GM21528 (cell line): ENCODE results near the gene CACNA1E.

Source experiments
- ATAC-seq: cut with Tn5 transposase; IDR thresholded peaks from one replicate; pipeline ENCODE4 v1.9.1; 2021; ENCODE audit warnings: mild to moderate bottlenecking, moderate library complexity; ENCODE audit not compliant: unreplicated experiment, low FRiP score

CACNA1E gene

GRCh38 chr1:181746224-181746623 lies 262.9 kb downstream of the CACNA1E start:
- ATAC-seq: no peak

GRCh38 chr1:181748013-181748412 lies 264.7 kb downstream of the CACNA1E start:
- ATAC-seq: no peak

- ATAC-seq: no peak
These were observed 270.8 kb downstream of the CACNA1E start for GRCh38 chr1:181754103-181754502.

- ATAC-seq: no peak
These were observed 276.2 kb downstream of the CACNA1E start for GRCh38 chr1:181759481-181759880.

- no peak for ATAC-seq
These were observed 280.4 kb downstream of the CACNA1E start for GRCh38 chr1:181763736-181764135.

GRCh38 chr1:181765451-181766026 lies 282.2 kb downstream of the CACNA1E start:
- no peak for ATAC-seq

- no peak for ATAC-seq
These were observed 283.8 kb downstream of the CACNA1E start for GRCh38 chr1:181767001-181767708.

- ATAC-seq: no peak
These were observed 285.1 kb downstream of the CACNA1E start for GRCh38 chr1:181768211-181768929.

GRCh38 chr1:181768930-181769280 lies 285.6 kb downstream of the CACNA1E start:
- ATAC-seq: no peak

- no peak for ATAC-seq
These were observed 286.5 kb downstream of the CACNA1E start for GRCh38 chr1:181769846-181770245.

GRCh38 chr1:181772714-181773113 lies 289.4 kb downstream of the CACNA1E start:
- ATAC-seq: no peak

- no peak for ATAC-seq
These were observed 292.7 kb downstream of the CACNA1E start for GRCh38 chr1:181776044-181776443.

- ATAC-seq: no peak
These were observed 294.0 kb downstream of the CACNA1E start for GRCh38 chr1:181777286-181777685.

GRCh38 chr1:181777812-181778211 lies 294.5 kb downstream of the CACNA1E start:
- ATAC-seq: no peak

- ATAC-seq: no peak
These were observed 295.4 kb downstream of the CACNA1E start for GRCh38 chr1:181778640-181779260.

GRCh38 chr1:181779343-181779742 lies 296.0 kb downstream of the CACNA1E start:
- no peak for ATAC-seq

- ATAC-seq: no peak
These were observed 299.9 kb downstream of the CACNA1E start for GRCh38 chr1:181783208-181783607.

GRCh38 chr1:181784039-181784683 lies 300.8 kb downstream of the CACNA1E start:
- no peak for ATAC-seq

- ATAC-seq: no peak
These were observed 306.1 kb downstream of the CACNA1E start for GRCh38 chr1:181789395-181789794.

GRCh38 chr1:181791721-181792120 lies 308.4 kb downstream of the CACNA1E start:
- no peak for ATAC-seq

- ATAC-seq: no peak
These were observed 310.5 kb downstream of the CACNA1E start for GRCh38 chr1:181793831-181794230.
